HG03575 (cell line): ENCODE results near the gene CETN1.

Source experiments
- ATAC-seq: cut with Tn5 transposase; IDR thresholded peaks from one replicate; pipeline ENCODE4 v1.9.1; 2021; ENCODE audit not compliant: unreplicated experiment, insufficient number of reproducible peaks, low FRiP score; ENCODE audit errors: extremely low read depth

CETN1 gene

DNA sequence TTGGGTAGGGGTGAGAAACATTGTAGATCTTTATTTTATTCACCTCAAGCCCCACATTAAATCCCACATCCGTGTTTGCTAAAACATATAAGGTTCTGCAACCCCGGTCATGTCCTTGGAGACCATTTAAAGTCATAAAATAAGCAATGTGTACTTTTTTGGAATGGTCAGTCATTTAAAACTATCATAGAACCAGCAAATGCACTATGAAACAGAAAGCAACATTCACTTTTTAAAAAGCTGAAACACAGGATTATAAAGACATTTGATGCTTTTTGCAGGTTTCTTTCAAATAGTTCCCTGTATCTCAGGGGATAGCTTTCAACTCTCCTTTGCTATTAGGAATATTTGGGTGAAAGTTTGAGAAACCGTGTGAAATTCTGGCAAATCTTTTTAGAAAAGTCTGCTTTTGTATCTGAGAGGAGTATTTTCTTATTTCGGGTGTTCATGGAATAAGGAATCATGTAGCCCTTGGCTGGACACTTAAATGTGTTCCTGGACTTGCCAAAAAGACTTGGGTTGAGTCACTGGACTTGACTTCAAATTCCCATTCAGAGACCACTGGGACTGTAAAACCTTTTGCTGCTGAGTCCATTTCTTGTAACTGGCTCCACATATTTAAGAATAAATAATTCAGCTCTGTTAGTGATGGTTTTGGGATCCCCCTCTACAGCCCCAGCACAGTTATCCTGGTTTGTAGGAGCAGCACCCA, 5.9 kb upstream of the CETN1 start:
- no peak for ATAC-seq

DNA sequence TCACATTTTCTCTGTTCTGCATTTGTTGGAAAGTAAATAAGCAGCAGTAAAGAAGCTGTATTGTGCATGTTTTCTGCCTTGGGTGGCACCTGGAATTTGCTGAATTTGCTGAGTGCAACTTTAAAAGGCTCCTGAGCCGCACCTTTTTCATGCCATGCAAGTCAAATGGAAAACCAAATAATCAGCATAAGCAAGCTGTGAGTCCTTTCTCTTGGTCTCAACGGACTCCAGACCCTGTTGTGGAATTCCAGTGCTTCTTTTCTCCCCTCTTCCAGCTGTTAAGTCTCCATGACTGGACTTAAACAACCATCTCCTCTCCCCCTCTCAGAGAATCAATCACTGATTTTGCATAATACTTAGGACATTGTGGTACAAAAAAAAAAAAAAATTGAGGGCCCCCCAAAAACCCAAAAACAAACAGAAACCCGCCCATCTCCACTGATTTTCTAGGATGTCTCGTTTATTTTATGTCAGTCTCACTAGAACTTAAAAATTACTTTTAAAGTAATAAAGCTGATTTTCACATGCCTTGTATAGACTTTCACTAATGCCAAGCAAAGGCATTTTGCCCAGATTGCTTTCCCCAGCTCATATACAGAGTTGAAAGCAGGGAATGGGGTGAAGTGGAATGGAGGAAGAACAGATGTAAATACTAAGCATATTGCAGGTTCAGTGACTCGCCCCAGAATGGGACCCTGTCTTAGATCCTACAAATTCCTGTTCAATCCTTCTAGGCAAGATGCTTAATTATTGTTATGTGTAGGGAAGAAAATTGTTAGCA, 5.1 kb upstream of the CETN1 start:
- ATAC-seq = no peak

DNA sequence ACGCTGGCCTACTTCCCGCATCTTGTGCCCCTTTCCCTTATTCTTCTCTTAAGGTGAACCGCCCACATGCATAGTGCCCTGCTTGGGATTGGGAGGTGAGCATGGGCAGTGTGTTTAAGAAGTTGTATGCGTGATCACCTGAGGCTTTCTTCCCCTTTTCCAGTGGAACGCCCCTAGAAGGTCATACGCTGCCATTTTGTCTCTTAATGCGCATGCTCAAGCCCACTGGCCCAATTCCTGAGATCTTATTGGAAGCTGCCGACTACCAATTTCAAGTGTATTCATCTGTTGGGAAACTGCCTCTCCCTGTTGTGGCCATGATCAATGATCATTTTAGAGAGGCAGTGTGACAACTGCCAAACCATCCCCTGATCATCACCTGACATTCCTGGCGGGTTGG, 3.3 kb upstream of the CETN1 start:
- no peak for ATAC-seq

DNA sequence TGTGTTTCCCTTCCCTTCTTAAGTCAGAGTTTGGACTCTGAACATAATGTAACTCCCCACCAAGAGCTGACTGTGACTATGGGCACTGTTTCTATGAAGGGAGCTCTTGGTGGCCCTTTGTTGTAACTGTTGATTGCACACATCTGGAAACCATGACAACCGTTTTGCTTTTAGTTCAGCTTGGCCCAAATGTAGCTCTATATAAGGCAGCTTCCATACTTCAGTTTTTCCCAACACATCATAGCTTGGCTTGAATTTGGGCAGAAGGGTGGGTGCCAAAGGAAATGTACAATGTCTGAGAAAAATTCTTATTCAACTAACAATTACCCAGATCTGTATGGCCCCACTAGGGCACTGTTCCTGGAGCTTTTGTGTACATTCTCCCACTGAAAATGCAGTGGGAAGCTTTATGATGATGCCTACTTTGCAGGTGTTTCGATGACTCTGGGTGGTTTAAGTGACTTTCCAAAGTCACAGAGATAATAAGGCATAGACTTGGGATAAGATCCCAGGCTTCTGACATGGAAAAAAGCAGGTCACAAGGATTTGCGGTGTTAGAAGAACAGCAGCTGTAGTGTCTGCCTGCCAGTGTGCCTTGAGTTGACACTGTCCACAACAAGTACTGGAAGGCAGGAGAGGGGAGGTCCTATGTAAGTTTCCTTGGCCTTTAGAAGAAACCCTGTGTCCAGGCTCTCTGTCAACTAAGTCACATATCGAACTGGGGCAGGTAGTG, 2.4 kb upstream of the CETN1 start:
- no peak for ATAC-seq

DNA sequence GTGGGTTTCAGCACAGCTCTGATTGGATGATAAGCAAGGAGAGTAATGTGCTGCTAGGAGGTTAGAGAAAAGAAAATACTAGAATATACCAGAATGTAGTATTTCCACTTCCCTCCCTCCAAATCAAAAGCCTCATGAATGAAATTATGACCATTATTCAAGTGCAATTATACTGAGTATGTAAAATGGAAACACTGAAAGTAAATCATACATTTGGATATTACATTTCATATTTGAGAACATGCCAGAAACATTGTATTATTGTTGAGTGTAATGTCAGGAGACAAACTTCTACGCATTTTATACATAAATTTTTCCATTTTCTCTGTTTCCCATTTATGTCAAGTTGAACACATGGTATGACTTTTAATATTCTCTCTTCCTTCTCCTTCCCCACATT, 942 bp upstream of the CETN1 start:
- ATAC-seq = no peak

DNA sequence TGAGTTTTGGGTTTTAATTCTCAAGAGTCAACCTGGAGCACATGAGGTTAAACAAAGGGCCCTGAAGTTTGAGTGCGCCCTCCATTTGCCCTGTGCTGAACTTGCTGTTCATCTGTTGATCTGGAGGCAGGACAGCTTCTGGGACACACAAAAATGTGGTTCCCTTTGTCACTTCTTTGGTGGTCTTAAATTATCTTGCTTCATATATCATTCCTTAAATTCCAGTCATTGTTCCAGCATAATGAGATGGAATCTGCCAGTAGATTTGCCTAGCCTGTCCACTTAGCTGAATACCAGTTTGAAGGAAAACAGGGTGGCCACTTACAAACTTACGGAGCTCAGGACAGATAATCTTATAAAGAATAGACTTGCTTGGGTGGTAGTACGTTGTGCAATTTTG, 916 bp downstream of the CETN1 start:
- no peak for ATAC-seq

DNA sequence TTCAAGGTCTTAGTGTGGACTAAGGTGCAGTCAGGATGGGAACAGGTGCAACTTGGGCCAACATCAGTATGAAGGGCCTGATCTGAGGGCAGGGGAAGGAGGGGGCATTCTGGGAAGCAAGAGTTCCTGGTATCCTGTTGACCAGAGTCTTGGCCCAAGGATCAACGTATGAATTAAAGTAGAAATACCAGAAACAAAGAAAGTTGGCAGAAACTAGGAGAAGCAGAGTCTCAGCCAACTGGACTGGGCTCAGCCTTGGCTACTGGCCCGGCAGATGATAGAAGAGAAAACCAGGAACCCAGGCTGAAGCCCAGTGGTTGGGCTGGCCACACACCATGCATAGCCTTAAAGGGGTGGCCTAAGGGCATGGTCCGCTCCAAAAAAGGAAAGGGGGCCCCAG, 2.3 kb downstream of the CETN1 start:
- ATAC-seq = no peak

DNA sequence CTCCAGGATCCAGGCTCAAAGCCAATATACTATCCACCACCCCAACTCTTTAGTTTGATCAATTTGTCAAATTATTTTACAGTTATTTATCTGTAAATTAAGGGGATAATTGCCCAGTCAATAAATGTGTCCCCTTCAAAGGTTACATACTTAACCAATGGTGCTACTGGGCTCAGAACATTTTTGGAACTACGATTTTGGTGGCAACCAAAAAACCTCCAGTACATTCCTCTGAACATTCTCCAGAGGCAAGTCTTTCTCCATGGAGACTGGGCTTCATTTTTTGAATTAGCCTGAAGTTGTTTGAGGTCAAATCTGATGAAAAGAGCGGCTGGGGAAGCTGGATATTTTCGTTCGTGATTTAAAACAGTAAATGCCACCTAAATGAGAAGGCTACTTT, 14.9 kb downstream of the CETN1 start:
- ATAC-seq = no peak

DNA sequence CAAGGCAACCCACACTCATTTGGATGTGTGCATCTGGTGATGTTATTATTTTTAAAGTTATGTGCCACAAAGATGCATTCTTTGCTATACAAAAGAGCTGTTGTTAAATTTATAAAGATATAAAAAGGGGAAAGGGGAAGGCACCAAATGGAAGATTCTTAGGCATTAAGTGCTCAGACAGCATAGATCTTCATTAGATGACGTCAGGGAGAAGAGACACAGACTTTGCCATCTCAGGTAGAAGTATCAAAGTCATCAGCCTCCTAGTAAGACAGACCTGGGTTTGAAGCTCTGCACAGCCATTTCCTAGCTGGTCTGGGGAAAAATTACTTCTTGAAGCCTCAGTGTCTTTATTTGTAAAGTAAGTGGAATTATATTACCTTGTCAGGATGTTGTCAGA, 15.4 kb downstream of the CETN1 start:
- ATAC-seq = no peak

DNA sequence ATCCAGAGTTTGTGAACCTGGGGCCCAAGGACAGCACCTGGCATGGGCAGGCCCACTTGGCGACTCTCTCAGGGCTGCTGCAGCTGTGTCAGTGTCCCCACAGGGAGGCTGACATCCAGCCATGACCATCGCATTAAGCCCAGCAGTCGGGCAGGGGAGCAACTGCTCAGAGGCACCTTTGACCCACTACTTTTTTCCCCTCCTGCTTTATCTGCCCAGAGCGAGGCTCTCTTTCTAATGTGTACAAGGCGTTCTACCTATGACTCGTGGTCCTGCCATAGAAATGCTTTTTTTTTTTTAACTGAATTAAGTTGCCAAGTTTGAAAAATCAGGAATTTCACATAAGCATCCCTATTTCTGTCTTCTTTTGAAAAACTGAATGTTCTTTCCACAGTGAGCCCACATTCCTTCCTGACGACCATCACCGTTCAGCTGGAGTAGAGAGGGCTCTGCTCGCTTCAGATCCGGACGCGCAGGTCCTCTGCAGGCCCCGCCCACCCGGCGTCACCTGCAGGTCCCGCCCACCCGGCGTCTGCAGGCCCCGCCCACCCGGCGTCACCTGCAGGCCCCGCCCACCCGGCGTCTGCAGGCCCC, 16.2 kb downstream of the CETN1 start:
- no peak for ATAC-seq

DNA sequence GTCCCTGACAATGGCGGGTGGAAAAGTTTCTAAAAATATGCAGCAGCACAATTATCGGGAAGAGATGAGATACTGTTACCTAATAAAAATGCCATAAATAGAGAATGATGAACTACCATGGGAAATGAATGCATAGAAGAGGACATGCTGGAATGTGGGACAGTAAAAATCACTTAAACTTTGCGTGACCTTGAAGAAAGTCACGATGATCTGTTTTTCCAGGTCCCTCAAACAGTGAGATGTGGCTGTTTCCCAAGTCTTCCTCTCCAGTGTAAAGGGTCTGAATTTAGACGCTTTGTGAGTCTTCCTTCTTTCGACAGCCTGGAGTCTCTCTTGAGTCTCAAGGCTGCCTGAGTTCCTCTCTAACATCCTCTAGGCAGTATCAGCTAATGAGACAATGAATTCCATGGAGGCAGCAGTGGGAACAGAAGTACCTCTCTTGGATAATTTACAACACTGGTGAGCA, 18.0 kb downstream of the CETN1 start:
- no peak for ATAC-seq

DNA sequence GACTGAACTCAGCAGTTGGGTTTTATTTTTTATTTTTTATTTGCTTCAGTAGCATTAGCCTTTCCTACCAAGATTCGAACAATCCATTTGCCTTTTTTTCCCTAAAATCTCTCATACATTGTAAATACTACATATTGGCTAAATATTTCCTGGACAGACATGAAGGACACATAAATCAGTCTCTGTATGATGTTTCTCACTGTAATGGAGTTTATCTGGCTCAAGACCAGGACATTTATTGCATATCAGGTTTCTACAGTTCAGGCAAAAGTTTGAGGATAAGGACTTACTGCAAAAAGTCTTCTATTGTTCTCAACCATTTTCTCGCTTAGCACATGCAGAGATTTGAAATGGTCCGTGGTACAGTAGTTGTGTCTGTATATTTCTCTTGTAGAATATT, 19.9 kb downstream of the CETN1 start:
- ATAC-seq = no peak

DNA sequence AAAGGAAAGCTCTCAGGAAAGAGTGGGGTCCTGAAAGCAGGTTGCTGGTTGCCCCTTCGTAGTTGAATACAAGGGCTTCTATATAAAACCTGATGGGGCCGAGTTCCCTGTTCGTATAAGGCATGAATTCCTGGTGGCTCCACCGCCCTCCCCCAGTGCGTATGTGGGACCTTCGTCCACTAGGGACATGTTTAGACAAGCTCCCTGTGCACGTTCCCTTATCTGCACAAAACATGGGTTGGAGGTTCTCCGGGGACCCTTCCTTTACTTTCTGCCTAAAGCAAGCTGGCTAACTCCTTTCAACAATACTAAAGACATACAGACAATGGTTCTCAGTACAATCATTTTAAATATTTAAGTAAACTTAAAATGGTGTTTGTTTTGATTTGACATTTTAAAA, 24.6 kb downstream of the CETN1 start:
- no peak for ATAC-seq

DNA sequence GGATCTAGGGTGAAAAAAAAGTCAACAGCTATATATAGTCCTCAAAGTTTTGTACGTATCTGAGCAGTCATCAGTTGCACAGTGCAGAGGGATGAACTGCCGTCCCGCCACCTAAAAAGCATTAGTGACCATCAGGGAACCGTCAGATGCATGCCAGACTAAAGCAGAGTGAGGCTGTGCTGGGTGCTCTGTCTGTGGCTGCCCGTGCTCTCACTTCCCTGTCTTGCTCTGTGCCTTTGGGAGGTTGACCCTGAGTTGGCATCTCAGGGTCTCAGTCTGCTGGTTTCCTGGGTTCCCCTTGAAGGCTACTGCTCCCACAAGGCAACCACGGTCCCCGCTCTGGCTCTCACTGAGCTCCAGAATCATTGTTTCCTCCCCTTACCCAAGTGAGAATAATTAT, 27.8 kb downstream of the CETN1 start:
- ATAC-seq = no peak

DNA sequence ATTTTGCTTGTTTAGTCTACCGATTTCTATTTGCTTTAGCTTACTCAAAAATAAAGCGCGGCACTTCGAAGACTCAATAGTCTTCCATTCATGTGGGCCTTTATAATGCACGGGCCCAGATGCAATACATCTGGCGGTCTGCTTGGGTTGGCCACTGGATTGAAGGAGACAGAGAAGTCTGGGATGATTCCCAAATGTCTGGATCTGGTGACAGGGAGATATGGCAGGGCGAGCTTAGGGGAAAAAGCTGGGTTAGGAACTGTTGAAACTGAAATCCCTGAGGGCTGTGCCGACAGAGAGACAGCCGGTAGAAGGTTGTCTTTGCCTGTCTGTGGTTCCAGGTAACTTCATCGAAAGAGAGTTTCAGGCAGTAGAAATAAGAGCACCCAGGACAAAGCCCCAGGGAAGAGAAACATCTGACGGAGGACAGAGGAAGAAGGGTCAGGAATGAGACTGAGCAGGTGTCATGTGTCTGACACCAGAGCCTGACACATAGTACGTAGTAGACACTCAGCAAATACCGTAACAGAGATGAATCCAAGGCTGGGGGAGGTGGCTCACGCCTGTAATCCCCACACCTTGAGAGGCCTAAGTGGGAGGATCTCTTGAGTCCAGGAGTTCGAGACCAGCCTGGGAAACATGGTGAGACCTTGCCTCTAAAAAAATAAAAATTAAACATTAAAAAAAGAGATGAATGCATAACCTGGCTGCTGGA, 30.2 kb downstream of the CETN1 start:
- no peak for ATAC-seq

DNA sequence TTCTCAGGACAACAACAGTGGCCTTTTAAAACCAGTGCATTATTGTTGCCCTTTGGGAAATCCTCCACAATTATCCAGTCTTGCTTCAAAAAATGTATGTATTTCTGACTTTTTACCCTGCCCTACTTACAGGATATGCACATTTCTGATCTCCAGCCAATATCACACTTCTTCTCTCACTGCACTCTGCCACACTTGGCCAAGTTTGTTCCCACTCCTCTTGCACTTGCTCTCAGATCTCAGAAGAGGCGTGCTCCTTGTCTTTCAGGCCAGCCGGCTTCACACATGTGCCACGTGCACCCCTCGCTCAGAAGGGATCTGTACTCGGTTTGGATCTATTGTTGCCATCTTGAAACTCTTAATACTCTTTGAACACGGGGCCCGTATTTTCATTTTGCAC, 32.0 kb downstream of the CETN1 start:
- no peak for ATAC-seq

DNA sequence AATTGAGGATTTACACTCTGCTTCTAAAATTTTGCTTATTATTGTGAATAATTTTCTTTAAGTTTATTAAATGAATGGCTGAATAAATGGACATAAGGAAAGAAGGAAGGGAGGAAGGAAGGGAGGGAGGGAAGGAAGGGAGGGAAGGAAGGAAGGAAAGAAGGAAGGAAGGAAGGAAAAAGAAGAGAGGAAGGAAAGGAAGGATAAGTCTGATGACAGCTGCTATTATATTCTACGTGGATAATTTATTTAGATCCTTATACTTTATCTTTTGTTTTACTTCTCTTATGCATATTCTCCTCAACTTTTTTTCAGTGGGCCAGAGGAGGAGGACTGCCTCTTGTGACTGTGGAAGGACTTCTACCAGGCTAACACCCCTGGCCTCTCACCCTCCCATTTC, 34.0 kb downstream of the CETN1 start:
- ATAC-seq = no peak

DNA sequence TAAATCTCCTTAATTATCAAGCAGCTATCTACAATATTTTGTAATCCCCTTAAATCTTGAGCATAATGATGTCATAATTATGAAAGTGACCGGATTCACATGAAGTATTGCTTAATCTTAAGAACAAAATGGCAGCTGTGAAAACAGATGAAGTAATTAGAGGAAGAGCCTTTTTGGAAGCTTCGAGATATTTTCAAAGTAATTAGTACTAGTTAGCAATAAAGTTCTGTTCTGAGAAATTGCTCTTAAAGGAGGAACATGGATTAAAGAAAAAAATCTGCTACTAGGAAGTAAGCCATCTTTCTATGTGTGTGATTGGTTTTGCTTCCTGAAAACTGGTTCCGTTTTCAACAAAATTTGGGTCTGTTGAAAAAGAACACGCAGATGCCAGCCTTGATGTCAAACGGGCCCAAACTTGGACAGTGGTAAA, 34.9 kb downstream of the CETN1 start:
- no peak for ATAC-seq

DNA sequence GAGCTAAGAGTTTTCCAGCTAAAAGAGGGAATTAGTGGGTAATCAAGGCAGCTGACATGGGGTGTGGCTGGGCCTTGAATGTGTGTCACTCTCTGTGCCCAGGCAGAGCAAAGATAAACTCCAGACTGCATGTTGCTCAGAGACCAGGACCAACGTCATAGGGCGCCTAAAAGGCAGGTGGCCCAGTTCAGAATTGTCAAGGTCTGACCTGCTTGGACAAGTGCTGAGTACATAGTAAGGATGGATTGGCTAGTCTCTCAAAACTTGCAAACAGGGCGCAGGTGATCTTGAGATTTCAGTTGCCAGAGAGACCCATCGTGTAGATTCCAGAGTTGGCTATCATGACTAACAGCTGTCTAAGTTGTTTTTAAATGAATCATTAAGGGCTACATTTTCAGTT, 35.6 kb downstream of the CETN1 start:
- ATAC-seq = no peak
